Body of pancreas (tissue), 4 donors: ENCODE data around the gene PXDN.

ENCODE experiments used
- POLR2A ChIP-seq, 3 donors: fragments of 450-650 bp; IDR thresholded peaks; one replicate each; pipeline ENCODE4 v1.6.1; 2016; ENCODE audit warnings: antibody characterized with exemption in 3 of 3, mild to moderate bottlenecking in 2 of 3
- TF ChIP-seq, protein P1 (sequence below), 7 experiments: fragments of 450-650 bp in 4 of 7; fragments of 200-600 bp in 3 of 7; sonication (generic) in 3 of 7; IDR thresholded peaks; one replicate each; pipeline ENCODE4 v1.5.1; 2016 to 2019; ENCODE audit warnings: antibody characterized with exemption in 7 of 7

DNA sequence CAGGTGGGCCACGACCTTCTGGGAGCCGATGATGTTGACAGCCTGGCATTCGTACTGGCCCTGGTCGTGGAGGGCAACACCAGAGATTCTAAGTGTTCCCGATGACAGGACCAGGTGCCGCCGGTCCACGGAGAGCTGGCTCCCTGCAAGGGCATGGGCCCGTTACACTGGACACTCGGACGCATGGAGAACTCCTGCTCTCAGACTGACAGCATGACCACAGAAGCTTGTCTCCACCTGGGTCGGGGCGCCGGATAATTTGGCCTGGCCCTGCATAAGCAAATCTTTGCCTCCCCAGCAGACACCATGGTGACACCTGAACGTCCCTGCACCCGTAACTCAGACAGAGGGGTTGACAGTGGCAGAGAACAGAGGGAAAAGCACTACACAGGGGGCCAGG lies 80.7 kb downstream of the PXDN start:
- TF ChIP-seq, protein P1, sequence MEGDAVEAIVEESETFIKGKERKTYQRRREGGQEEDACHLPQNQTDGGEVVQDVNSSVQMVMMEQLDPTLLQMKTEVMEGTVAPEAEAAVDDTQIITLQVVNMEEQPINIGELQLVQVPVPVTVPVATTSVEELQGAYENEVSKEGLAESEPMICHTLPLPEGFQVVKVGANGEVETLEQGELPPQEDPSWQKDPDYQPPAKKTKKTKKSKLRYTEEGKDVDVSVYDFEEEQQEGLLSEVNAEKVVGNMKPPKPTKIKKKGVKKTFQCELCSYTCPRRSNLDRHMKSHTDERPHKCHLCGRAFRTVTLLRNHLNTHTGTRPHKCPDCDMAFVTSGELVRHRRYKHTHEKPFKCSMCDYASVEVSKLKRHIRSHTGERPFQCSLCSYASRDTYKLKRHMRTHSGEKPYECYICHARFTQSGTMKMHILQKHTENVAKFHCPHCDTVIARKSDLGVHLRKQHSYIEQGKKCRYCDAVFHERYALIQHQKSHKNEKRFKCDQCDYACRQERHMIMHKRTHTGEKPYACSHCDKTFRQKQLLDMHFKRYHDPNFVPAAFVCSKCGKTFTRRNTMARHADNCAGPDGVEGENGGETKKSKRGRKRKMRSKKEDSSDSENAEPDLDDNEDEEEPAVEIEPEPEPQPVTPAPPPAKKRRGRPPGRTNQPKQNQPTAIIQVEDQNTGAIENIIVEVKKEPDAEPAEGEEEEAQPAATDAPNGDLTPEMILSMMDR (IDR thresholded peaks at IDR 0.05): no peak
- no peak for TF ChIP-seq POLR2A (IDR thresholded peaks at IDR 0.05)
